Smooth muscle cell (in vitro differentiated cells): ENCODE data around the gene TTC21A. TPM values are rescaled to one million over a fixed set of nuclear protein-coding genes. Genes with fewer than 3 reads are reported as not detected.

Source experiments
- DNase-seq: peaks from one replicate; lab custom pipeline; 2025; ENCODE audit not compliant: unreplicated experiment; lab: John Stamatoyannopoulos, UW
- H2AFZ ChIP-seq: fragments of 200-600 bp; sonication (generic); 2 replicates; pipeline ENCODE4 v1.6.0; 2016; ENCODE audit warnings: antibody characterized with exemption, low read depth, mild to moderate bottlenecking
- H3F3A ChIP-seq: fragments of 200-600 bp; sonication (generic); 2 replicates; pipeline ENCODE4 v1.6.0; 2017; ENCODE audit warnings: antibody characterized with exemption, low read depth
- H3K27ac ChIP-seq: fragments of 200-600 bp; sonication (generic); 2 replicates; pipeline ENCODE4 v1.5.1; 2016; ENCODE audit warnings: low read depth, mild to moderate bottlenecking
- H3K27me3 ChIP-seq: fragments of 200-600 bp; sonication (generic); 2 replicates; pipeline ENCODE4 v1.6.1; 2016; ENCODE audit warnings: low read depth, mild to moderate bottlenecking
- H3K36me3 ChIP-seq: fragments of 200-600 bp; sonication (generic); 2 replicates; pipeline ENCODE4 v1.5.1; 2016; ENCODE audit warnings: low read depth
- H3K4me1 ChIP-seq: fragments of 200-600 bp; sonication (generic); 2 replicates; pipeline ENCODE4 v1.5.1; 2016; ENCODE audit warnings: low read depth
- H3K4me2 ChIP-seq: fragments of 200-600 bp; sonication (generic); 2 replicates; pipeline ENCODE4 v1.6.0; 2016; ENCODE audit warnings: mild to moderate bottlenecking
- H3K4me3 ChIP-seq: fragments of 200-600 bp; sonication (generic); 2 replicates; pipeline ENCODE4 v1.5.1; 2016; ENCODE audit warnings: mild to moderate bottlenecking
- H3K79me2 ChIP-seq: fragments of 200-600 bp; sonication (generic); 2 replicates; pipeline ENCODE4 v1.6.0; 2016; ENCODE audit warnings: low read depth, mild to moderate bottlenecking
- H3K9ac ChIP-seq: fragments of 200-600 bp; sonication (generic); 2 replicates; pipeline ENCODE4 v1.6.0; 2016; ENCODE audit warnings: low read depth
- H3K9me3 ChIP-seq: fragments of 200-600 bp; sonication (generic); replicated peaks from 2 replicates; pipeline ENCODE4 v1.5.1; 2016; ENCODE audit warnings: low read depth
- H4K20me1 ChIP-seq: fragments of 200-600 bp; sonication (generic); 2 replicates; pipeline ENCODE4 v1.6.0; 2016; ENCODE audit warnings: low read depth
- WGBS: methylation state at CpG from one replicate; pipeline ENCODE4 v1.1.7; 2016; ENCODE audit warnings: low lambda C conversion rate; 5-methylcytosine and 5-hydroxymethylcytosine counted together
- polyA plus RNA-seq: library from polyadenylated mRNA; unstranded; fragments of >200 nt; fragmentation: Nextera tagmentation; extraction: Ambion mirVana; gene quantifications from 2 replicates; pipeline ENCODE4 v1.2.1, GENCODE V29; 2016
- total RNA-seq: library from RNA; depleted of rRNA; stranded (reverse); fragments of >200 nt; gene quantifications from 2 replicates; pipeline ENCODE4 v1.2.3, GENCODE V29; 2014
- TF ChIP-seq, protein P1 (sequence below): fragments of 200-600 bp; sonication (generic); IDR thresholded peaks from 2 replicates; pipeline ENCODE4 v1.5.1; 2017; ENCODE audit warnings: borderline replicate concordance, mild to moderate bottlenecking, antibody characterized with exemption; ENCODE audit not compliant: insufficient read depth, poor library complexity, severe bottlenecking

Gene TTC21A
- total and polyA plus RNA-seq, 2 experiments from 2014 or later, result 2.3 to 10.6 TPM

DNA sequence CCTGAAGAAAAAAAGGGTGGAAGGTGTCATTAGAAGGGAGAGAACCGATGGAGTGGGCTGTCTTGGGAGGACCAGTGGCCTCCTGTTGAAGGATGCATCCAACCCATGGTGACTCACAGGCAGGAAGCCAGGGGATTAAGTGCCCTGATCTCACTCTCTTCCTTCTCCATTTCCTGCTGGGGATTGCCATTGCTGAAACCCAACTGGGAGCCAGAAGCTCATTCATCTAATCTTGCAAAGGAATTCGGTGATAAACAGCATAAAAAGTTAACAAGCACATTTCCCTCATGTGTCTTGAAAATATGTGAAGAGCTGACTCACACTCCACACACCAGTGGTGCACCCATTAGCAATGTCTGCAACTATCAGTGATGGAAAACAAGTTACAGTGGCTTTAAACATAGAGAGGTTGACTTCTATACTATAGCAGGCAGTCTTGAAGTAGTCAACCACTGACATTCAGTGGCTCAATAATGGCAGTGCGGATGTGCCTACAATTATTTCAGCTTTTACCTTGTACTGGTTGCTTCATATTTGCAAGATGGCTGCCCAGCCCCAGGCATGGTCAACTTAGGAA is 58.7 kb downstream of the TTC21A start:
- H3K27me3 ChIP-seq, result no peaks in the 10 kb centered on the region
- H3F3A ChIP-seq, result peaks cover 36% of the 10 kb centered on the region
- H3K27ac ChIP-seq, result peak overlapping the region; percentile 89
- H3K79me2 ChIP-seq, result no peaks in the 10 kb centered on the region
- peaks cover 18% of the 10 kb centered on the region for H3K4me1 ChIP-seq
- no peaks in the 10 kb centered on the region for H3K9me3 ChIP-seq
- H3K4me3 ChIP-seq, result no peak overlapping the region
- no peaks in the 10 kb centered on the region for H4K20me1 ChIP-seq
- 26% methylated on average over 3 of the region's 3 CpGs for WGBS
- TF ChIP-seq, protein P1, sequence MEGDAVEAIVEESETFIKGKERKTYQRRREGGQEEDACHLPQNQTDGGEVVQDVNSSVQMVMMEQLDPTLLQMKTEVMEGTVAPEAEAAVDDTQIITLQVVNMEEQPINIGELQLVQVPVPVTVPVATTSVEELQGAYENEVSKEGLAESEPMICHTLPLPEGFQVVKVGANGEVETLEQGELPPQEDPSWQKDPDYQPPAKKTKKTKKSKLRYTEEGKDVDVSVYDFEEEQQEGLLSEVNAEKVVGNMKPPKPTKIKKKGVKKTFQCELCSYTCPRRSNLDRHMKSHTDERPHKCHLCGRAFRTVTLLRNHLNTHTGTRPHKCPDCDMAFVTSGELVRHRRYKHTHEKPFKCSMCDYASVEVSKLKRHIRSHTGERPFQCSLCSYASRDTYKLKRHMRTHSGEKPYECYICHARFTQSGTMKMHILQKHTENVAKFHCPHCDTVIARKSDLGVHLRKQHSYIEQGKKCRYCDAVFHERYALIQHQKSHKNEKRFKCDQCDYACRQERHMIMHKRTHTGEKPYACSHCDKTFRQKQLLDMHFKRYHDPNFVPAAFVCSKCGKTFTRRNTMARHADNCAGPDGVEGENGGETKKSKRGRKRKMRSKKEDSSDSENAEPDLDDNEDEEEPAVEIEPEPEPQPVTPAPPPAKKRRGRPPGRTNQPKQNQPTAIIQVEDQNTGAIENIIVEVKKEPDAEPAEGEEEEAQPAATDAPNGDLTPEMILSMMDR, result no peak
- no peaks in the 10 kb centered on the region for H3K36me3 ChIP-seq
- H3K9ac ChIP-seq, result peak overlapping the region; percentile 35
- H2AFZ ChIP-seq, result peak overlapping the region; percentile 70
- peak; percentile 43 for DNase-seq
- H3K4me2 ChIP-seq, result peak overlapping the region; percentile 79

DNA sequence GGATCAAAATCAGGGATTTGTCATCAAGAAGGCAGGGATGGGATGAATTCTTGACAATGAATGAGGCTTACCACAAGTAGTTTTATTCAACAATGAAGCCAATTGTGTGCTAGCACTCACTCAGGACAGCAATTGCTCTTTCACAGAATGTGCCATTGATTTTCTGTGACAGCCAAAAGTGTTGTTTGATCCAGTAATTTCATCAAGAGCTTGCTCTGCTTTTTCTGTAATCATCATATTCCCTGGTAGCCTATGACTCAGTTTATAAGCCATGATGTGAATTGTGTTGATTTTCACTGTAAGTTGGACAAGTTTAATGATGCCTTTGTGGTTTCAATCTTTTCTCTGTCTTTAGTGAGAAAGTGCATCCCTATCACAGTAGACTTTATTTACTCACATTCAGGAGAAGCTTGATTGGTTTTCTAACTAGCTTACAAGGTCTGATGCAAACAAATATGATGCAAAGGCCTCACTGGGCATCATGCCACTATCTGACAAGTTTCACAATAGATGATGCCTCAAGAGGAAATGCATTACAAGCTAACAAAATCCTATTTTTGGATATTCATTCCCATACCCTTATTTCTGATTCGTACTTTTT is 59.6 kb downstream of the TTC21A start:
- Histone ChIP-seq H3K36me3 (no peaks in the 10 kb centered on the region), H2AFZ (no peak overlapping the region), H3F3A (peaks cover 36% of the 10 kb centered on the region), H3K79me2 (no peaks in the 10 kb centered on the region), H3K27me3 (no peaks in the 10 kb centered on the region), H3K27ac (peak overlapping the region; percentile 89), H3K9me3 (no peaks in the 10 kb centered on the region), H3K4me1 (peaks cover 18% of the 10 kb centered on the region), H3K4me2 (peak overlapping the region; percentile 63), H3K4me3 (no peak overlapping the region), H3K9ac (peak overlapping the region; percentile 35), H4K20me1 (no peaks in the 10 kb centered on the region)
- DNase-seq, result no peak
- 36% methylated on average over 1 of the region's 1 CpG for WGBS
- TF ChIP-seq, protein P1, result no peak

DNA sequence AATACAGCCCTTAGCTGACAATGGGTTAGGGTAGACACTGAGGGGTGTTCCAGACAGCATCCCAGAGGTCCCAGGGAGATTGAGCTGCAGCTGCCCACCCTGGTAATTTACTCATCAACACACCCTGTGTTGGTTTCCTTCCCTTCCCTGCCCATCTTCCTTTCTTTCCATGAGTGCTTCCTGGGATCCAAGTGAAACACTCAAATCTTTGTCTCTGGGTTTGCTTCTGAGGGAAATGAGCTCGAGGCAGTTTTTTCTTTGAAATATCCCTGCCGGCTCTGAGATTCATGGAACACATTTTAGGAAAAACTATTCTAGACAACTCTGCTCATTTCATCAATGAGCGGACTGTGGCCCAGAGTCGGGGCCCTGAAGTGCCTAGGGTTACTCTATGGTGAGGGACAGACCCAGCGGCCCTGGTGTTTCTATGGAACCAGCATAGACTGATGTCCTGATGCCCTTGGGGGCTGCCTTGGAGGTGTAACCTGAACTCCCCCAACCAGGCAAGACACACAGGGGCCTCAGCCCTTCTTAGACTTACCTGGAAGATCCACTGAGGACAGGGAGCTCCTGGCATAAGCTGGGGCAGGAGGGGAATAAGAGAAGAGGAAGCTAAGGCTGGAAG is 60.8 kb downstream of the TTC21A start:
- H3K4me2 ChIP-seq, result peak overlapping the region; percentile 24
- peaks cover 18% of the 10 kb centered on the region for H3K4me1 ChIP-seq
- H3K79me2 ChIP-seq, result no peaks in the 10 kb centered on the region
- no peaks in the 10 kb centered on the region for H3K27me3 ChIP-seq
- H3K9ac ChIP-seq, result peak overlapping the region; percentile 35
- no peak overlapping the region for H3K4me3 ChIP-seq
- H3K27ac ChIP-seq, result peak overlapping the region; percentile 89
- H4K20me1 ChIP-seq, result no peaks in the 10 kb centered on the region
- no peak for DNase-seq
- H2AFZ ChIP-seq, result peak overlapping the region; percentile 65
- H3F3A ChIP-seq, result peaks cover 36% of the 10 kb centered on the region
- no peaks in the 10 kb centered on the region for H3K36me3 ChIP-seq
- 83% methylated on average over 5 of the region's 5 CpGs for WGBS
- no peaks in the 10 kb centered on the region for H3K9me3 ChIP-seq
- TF ChIP-seq, protein P1, result no peak

DNA sequence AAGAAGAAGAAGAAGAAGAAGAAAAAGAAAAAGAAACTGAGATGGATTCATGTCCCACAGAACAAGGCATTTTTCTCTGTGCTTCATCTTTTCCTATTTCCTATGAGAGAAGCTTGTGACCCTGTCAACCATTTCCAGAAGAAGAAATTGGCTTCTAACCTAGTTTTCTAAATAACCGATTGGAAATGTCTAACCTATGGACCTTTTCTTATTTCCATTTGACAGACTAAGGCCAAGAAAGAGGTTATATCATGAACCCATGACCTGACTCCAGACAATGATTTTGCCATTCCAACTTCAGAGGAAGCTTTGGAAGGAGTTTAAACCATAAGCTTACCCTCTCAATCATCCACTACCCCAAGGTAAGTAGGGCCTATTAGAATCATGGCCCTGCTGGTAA is 62.2 kb downstream of the TTC21A start:
- Histone ChIP-seq H3K4me1 (peaks cover 18% of the 10 kb centered on the region), H3K79me2 (no peaks in the 10 kb centered on the region), H3K9me3 (no peaks in the 10 kb centered on the region), H3K4me3 (no peak overlapping the region), H3F3A (peaks cover 36% of the 10 kb centered on the region), H3K9ac (no peak overlapping the region), H2AFZ (no peak overlapping the region), H4K20me1 (no peaks in the 10 kb centered on the region), H3K36me3 (no peaks in the 10 kb centered on the region), H3K27ac (no peak overlapping the region), H3K4me2 (no peak overlapping the region), H3K27me3 (no peaks in the 10 kb centered on the region)
- TF ChIP-seq, protein P1, result no peak
- WGBS, result 74% methylated on average over 1 of the region's 1 CpG
- DNase-seq, result no peak
